Naive thymus-derived CD8-positive, alpha-beta T cell (primary cell): ENCODE data around the gene HOXD4. TPM values are rescaled to one million over a fixed set of nuclear protein-coding genes. Genes with fewer than 3 reads are reported as not detected.
A peak's percentile ranks its signal among the peaks of the same experiment; 100 is the strongest.

ENCODE experiments used
- ATAC-seq, 2 donors: fragments of 150-1000 bp; cut with Tn5 transposase in 1 of 2; sonication (Bioruptor Pico), chemical (Tn5 transposase) in 1 of 2; 1 replicate in 1 of 2; 2 replicates in 1 of 2; pipeline ENCODE4 v1.10.0; 2021; ENCODE audit warnings: mild to moderate bottlenecking in 2 of 2, moderate library complexity in 2 of 2
- POLR2A ChIA-PET: fragments of 350-600 bp; sonication (Branson Sonifier 250); formaldehyde crosslinking; loops from one replicate; lab custom pipeline; 2021; ENCODE audit warnings: antibody characterized with exemption; lab: Charles Lee
- DNase-seq, 10 donors: peaks; one replicate each; pipeline versions ENCODE4 v3.0.0 to v3.0.0-alpha.2; 2020 to 2022
- H3K27ac Mint-ChIP-seq, 10 donors: one replicate each; pipeline ENCODE4 v1.8.0; 2020 to 2022; ENCODE audit warnings: mild to moderate bottlenecking in 10 of 10, mixed read lengths in 10 of 10, moderate library complexity in 4 of 10, inconsistent platforms in 1 of 10
- H3K27me3 Mint-ChIP-seq, 5 donors: one replicate each; pipeline ENCODE4 v1.8.0; 2021 to 2022; ENCODE audit warnings: mixed read lengths in 5 of 5
- H3K36me3 Mint-ChIP-seq, 3 donors: one replicate each; pipeline ENCODE4 v1.8.0; 2020 to 2022; ENCODE audit warnings: mixed read lengths in 3 of 3, mild to moderate bottlenecking in 2 of 3, inconsistent platforms in 1 of 3
- H3K4me1 Mint-ChIP-seq, 4 donors: one replicate each; pipeline ENCODE4 v1.8.0; 2021 to 2022; ENCODE audit warnings: mixed read lengths in 4 of 4
- H3K4me3 Mint-ChIP-seq, 10 donors: one replicate each; pipeline ENCODE4 v1.8.0; 2020 to 2022; ENCODE audit warnings: mild to moderate bottlenecking in 10 of 10, mixed read lengths in 10 of 10, moderate library complexity in 6 of 10, inconsistent platforms in 1 of 10
- H3K9me3 Mint-ChIP-seq, 9 donors: one replicate each; pipeline ENCODE4 v1.8.0; 2020 to 2022; ENCODE audit warnings: mixed read lengths in 9 of 9, mild to moderate bottlenecking in 3 of 9, inconsistent platforms in 1 of 9, moderate library complexity in 1 of 9
- polyA plus RNA-seq, 3 donors: library from polyadenylated mRNA; unstranded; fragments of 300-500 nt; fragmentation: Illumina TruSeq; gene quantifications; one replicate each; pipeline ENCODE4 v1.2.3, GENCODE V29; 2021
- total RNA-seq, 8 experiments: library from RNA in 2 of 8; stranded (reverse) in 2 of 8; gene quantifications; one replicate each; pipeline ENCODE4 v1.2.3 and lab custom pipeline; 2021 to 2026

HOXD4 gene
- total and polyA plus RNA-seq, 5 experiments from 2014 or later, result not detected

DNA sequence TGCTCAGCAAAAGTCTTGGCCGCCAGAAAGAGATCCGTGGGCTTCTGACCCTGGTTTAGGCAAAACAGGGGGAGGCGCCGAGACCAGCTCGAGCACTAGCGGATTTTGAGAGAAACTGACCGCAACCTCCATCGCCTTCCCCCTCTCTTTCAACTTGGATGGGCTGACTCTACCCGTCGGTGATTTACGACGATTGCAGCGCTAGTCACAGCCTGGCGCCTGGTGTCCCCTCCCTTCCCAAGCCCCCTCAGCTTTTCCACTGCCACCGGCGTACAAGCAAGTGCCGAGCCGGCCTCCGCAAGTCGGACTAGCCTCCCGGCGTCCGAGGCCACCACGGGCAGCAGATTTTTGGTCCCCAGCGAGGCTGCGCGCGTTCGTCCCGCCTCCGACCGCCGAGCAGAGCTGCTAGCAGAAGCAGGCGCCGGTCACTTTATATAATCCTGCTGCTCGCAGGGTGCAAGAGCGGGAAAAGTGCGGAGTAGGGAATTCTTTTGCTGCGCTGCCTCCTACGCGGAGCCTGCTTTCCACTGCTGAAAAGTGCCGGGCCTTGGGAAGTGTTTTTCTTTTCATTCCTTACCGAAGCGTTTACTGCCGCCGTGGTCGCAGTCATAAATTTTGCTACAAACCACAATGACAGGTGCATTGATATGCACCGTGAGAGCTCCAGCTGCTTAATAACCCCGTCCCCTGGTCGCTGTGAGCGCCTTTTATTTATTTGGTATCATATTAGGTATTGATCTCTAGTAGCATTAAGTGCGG, 13.4 kb downstream of the HOXD4 start:
- H3K27me3 Mint-ChIP-seq, result peaks cover 59 to 98% (median 74%) of the 10 kb centered on the region in 5 donors
- H3K4me1 Mint-ChIP-seq, result peaks cover 5 to 22% (median 11%) of the 10 kb centered on the region in 4 donors
- peak overlapping the region in 1 of 10 donors; percentile 72 for H3K27ac Mint-ChIP-seq
- peaks cover 0 to 11% (median 5%) of the 10 kb centered on the region in 9 donors for H3K9me3 Mint-ChIP-seq
- ATAC-seq, result no peak
- DNase-seq, result no peak
- peak overlapping the region in 6 of 10 donors; percentile 18 to 56 (median 28) for H3K4me3 Mint-ChIP-seq
- POLR2A ChIA-PET, result no interaction called here
- H3K36me3 Mint-ChIP-seq, result peaks cover 2 to 26% (median 5%) of the 10 kb centered on the region in 3 donors

DNA sequence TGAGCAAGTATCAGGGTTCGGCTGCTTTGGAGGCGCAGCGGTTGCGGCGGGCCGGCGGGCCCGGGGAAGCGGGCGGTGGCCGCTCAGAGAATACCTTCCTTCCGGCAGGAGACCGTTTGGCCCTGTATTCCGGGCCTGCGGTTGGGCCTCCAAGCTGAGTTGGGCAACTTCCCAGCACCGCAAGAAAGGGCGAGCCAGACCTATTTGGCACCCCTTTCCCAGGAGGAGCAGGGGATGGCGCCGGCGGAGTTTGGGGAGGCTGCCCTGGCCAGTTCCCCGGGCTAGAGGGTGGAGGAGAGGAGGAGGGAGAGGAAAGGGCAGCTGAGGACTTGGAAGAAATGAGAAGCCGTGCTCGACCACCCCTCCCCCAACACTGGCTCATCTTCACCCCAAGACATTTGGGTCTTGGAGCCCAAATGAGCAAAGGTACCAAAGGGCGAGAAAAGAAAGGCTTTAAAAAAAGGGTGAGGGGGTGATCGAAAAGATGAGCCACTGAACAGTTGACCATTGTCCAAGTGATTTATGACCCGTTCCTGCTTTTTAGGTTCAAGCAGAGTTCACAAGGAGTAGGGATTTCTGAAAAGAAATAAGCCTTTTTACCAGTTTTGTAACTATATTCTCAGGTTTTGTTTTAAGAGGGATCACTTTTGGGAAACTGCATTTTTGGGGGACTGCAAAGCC, 14.2 kb downstream of the HOXD4 start:
- ATAC-seq (no peak), DNase-seq (no peak)
- peak overlapping the region in 1 of 10 donors; percentile 34 for H3K27ac Mint-ChIP-seq
- peaks cover 61 to 100% (median 76%) of the 10 kb centered on the region in 5 donors for H3K27me3 Mint-ChIP-seq
- peak overlapping the region in 4 of 10 donors; percentile 11 to 28 (median 19) for H3K4me3 Mint-ChIP-seq
- H3K36me3 Mint-ChIP-seq, result peaks cover 2 to 26% (median 5%) of the 10 kb centered on the region in 3 donors
- POLR2A ChIA-PET, result no interaction called here
- peaks cover 0 to 11% (median 5%) of the 10 kb centered on the region in 9 donors for H3K9me3 Mint-ChIP-seq
- peaks cover 5 to 22% (median 9%) of the 10 kb centered on the region in 4 donors for H3K4me1 Mint-ChIP-seq

DNA sequence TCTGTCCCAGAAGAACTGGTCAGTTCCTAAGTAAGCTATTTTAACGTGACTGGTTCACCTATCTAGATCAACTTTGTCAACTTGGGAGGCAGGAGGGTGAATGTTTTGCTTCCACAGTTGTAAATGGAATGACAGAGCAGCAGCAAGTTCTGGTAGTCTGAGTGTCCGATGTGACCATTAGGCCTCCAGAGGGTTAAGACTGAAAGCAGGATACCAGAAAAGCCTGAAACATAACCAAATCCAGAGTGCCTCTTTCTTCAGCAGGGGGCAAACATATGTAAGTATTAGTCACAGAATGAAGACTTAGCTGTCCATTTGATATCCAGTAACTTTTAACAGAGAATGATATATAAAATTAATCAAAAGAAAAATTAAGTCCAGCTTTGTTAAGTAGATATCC, 14.9 kb downstream of the HOXD4 start:
- H3K36me3 Mint-ChIP-seq, result peaks cover 2 to 26% (median 3%) of the 10 kb centered on the region in 3 donors
- peaks cover 4 to 17% (median 5%) of the 10 kb centered on the region in 4 donors for H3K4me1 Mint-ChIP-seq
- POLR2A ChIA-PET, result no interaction called here
- H3K27me3 Mint-ChIP-seq, result peaks cover 56 to 100% (median 73%) of the 10 kb centered on the region in 5 donors
- no peak overlapping the region for H3K27ac Mint-ChIP-seq
- no peak overlapping the region for H3K4me3 Mint-ChIP-seq
- ATAC-seq (no peak), DNase-seq (no peak)
- H3K9me3 Mint-ChIP-seq, result peaks cover 0 to 11% (median 5%) of the 10 kb centered on the region in 9 donors

DNA sequence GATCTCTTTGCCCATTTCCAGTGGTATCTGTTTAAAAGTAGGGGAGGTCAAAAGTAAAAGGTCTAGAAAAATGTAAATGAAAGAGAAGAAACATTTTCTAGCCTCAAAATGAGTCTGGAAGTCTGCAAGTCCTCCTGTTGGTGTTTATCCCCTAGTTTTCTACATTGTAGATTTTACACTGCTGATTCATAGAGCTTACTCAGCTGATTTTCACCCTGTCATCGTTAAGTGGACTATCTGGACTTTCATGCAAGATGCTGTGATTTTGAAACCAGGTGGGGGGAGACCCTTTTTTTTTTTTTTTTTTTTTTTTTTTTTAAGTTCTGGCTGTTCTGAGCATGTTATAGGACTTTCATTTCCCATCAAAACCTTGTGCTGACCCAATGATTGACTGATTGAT, 16.0 kb downstream of the HOXD4 start:
- H3K4me1 Mint-ChIP-seq, result peaks cover 6 to 23% (median 8%) of the 10 kb centered on the region in 4 donors
- peaks cover 0 to 11% (median 5%) of the 10 kb centered on the region in 9 donors for H3K9me3 Mint-ChIP-seq
- H3K27ac Mint-ChIP-seq, result no peak overlapping the region
- ATAC-seq (no peak), DNase-seq (no peak)
- H3K4me3 Mint-ChIP-seq, result no peak overlapping the region
- peaks cover 2 to 22% (median 3%) of the 10 kb centered on the region in 3 donors for H3K36me3 Mint-ChIP-seq
- POLR2A ChIA-PET, result no interaction called here
- peaks cover 50 to 100% (median 70%) of the 10 kb centered on the region in 5 donors for H3K27me3 Mint-ChIP-seq

DNA sequence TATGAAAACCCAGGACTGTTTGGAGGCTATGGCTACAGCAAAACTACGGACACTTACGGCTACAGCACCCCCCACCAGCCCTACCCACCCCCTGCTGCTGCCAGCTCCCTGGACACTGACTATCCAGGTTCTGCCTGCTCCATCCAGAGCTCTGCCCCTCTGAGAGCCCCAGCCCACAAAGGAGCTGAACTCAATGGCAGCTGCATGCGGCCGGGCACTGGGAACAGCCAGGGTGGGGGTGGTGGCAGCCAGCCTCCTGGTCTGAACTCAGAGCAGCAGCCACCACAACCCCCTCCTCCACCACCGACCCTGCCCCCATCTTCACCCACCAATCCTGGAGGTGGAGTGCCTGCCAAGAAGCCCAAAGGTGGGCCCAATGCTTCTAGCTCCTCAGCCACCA, 17.8 kb downstream of the HOXD4 start:
- POLR2A ChIA-PET, result no interaction called here
- ATAC-seq (no peak), DNase-seq (no peak)
- Mint-ChIP-seq H3K27ac (no peak overlapping the region), H3K36me3 (peaks cover 1 to 22% (median 2%) of the 10 kb centered on the region in 3 donors), H3K4me3 (no peak overlapping the region), H3K9me3 (peaks cover 0 to 7% (median 3%) of the 10 kb centered on the region in 9 donors), H3K4me1 (peaks cover 5 to 16% (median 7%) of the 10 kb centered on the region in 4 donors), H3K27me3 (peaks cover 51 to 100% (median 65%) of the 10 kb centered on the region in 5 donors)

DNA sequence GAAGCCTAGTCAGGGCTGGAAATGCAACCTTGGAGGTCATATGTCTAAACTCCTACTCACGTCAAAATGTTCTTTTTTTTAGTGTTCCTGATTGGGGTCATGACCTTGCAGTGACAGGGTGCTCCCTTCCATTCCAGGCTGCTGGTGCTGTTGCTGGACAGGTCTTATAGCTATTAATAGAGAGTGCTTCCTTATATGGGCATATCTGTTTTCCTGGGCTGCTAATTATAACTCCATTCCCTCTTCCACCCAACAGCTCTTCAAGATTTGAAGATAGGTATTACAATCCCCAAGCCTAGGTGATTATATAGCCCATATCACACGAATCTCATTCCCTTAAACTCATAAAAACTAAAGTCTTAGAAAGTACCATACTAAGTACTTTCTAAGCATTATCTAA, 18.4 kb downstream of the HOXD4 start:
- ATAC-seq (no peak), DNase-seq (no peak)
- no peak overlapping the region for H3K27ac Mint-ChIP-seq
- H3K27me3 Mint-ChIP-seq, result peaks cover 53 to 100% (median 66%) of the 10 kb centered on the region in 5 donors
- H3K9me3 Mint-ChIP-seq, result peaks cover 0 to 7% (median 2%) of the 10 kb centered on the region in 9 donors
- no peak overlapping the region for H3K4me3 Mint-ChIP-seq
- peaks cover 3 to 13% (median 6%) of the 10 kb centered on the region in 4 donors for H3K4me1 Mint-ChIP-seq
- POLR2A ChIA-PET, result no interaction called here
- H3K36me3 Mint-ChIP-seq, result peaks cover 0 to 18% (median 2%) of the 10 kb centered on the region in 3 donors

DNA sequence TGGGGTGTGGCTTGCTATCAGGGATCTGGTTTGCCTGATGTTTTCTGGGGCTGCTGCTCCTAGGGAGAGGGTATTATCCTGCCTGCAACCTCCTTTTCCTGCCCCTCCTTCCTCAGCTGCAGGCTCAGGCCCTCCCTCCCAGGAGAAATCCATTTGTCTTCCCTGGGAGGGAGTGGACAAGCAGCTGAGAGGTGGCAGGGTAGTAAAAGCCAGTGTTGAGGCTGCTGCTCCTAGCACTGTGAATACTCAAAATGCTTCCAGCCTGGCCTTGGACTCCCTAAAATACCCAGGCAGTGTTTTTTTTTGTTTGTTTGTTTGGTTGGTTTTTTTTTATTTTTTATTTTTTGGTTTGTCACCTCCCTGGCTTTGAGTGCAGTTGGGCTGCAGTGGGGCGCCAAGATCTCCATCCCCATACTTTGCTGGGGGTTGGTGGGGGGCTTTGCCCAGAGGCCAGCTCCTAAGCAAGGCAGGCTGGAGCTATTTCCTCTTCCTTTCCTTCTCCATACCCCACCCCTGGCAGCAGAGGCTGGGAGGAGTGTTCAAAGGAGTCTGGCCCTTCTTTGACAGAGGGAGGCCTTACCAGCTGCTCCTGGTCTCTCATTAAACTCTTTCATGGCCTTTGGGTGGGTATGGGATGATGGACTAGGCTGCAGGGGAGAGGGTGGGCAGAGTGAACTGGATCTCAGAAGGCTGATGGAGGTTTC, 19.4 kb downstream of the HOXD4 start:
- Mint-ChIP-seq H3K4me1 (peaks cover 6 to 18% (median 7%) of the 10 kb centered on the region in 4 donors), H3K9me3 (peaks cover 0 to 7% (median 4%) of the 10 kb centered on the region in 9 donors), H3K27me3 (peaks cover 51 to 100% (median 70%) of the 10 kb centered on the region in 5 donors), H3K27ac (peak overlapping the region in 1 of 10 donors; percentile 29), H3K36me3 (peaks cover 0 to 18% (median 2%) of the 10 kb centered on the region in 3 donors), H3K4me3 (no peak overlapping the region)
- ATAC-seq, result no peak
- POLR2A ChIA-PET, result no interaction called here
- no peak for DNase-seq

DNA sequence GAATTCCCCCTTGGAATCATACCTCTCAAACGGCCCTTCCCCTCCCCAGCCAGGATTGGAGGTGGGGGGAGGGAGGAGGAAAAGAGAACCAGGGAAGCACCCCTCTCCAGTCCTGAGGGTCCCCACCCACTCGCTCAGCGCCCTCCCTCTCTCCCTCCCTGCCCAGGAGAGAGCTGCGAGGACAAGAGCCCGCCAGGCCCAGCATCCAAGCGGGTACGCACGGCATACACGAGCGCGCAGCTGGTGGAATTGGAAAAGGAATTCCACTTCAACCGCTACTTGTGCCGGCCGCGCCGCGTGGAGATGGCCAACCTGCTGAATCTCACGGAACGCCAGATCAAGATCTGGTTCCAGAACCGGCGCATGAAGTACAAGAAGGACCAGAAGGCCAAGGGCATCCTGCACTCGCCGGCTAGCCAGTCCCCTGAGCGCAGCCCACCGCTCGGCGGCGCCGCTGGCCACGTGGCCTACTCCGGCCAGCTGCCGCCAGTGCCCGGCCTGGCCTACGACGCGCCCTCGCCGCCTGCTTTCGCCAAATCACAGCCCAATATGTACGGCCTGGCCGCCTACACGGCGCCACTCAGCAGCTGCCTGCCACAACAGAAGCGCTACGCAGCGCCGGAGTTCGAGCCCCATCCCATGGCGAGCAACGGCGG, 20.1 kb downstream of the HOXD4 start:
- H3K9me3 Mint-ChIP-seq, result peaks cover 0 to 7% (median 4%) of the 10 kb centered on the region in 9 donors
- H3K4me1 Mint-ChIP-seq, result peaks cover 6 to 18% (median 7%) of the 10 kb centered on the region in 4 donors
- no peak overlapping the region for H3K27ac Mint-ChIP-seq
- H3K4me3 Mint-ChIP-seq, result peak overlapping the region in 1 of 10 donors; percentile 53
- H3K27me3 Mint-ChIP-seq, result peaks cover 50 to 100% (median 71%) of the 10 kb centered on the region in 5 donors
- DNase-seq (no peak), ATAC-seq (no peak)
- peaks cover 0 to 18% (median 2%) of the 10 kb centered on the region in 3 donors for H3K36me3 Mint-ChIP-seq
- POLR2A ChIA-PET, result no interaction called here

DNA sequence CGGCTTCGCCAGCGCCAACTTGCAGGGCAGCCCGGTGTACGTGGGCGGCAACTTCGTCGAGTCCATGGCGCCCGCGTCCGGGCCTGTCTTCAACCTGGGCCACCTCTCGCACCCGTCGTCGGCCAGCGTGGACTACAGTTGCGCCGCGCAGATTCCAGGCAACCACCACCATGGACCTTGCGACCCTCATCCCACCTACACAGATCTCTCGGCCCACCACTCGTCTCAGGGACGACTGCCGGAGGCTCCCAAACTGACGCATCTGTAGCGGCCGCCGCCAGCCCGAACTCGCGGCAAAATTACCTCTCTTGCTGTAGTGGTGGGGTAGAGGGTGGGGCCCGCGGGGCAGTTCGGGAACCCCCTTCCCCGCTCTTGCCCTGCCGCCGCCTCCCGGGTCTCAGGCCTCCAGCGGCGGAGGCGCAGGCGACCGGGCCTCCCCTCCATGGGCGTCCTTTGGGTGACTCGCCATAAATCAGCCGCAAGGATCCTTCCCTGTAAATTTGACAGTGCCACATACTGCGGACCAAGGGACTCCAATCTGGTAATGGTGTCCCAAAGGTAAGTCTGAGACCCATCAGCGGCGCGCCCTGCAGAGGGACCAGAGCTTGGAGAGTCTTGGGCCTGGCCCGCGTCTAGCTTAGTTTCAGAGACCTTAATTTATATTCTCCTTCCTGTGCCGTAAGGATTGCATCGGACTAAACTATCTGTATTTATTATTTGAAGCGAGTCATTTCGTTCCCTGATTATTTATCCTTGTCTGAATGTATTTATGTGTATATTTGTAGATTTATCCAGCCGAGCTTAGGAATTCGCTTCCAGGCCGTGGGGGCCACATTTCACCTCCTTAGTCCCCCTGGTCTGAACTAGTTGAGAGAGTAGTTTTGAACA, 20.9 kb downstream of the HOXD4 start:
- peak overlapping the region in 6 of 10 donors; percentile 6 to 53 (median 20) for H3K4me3 Mint-ChIP-seq
- no peak for DNase-seq
- POLR2A ChIA-PET, result no interaction called here
- H3K27ac Mint-ChIP-seq, result peak overlapping the region in 1 of 10 donors; percentile 65
- H3K4me1 Mint-ChIP-seq, result peaks cover 6 to 18% (median 8%) of the 10 kb centered on the region in 4 donors
- peaks cover 0 to 7% (median 4%) of the 10 kb centered on the region in 9 donors for H3K9me3 Mint-ChIP-seq
- peaks cover 49 to 100% (median 70%) of the 10 kb centered on the region in 5 donors for H3K27me3 Mint-ChIP-seq
- H3K36me3 Mint-ChIP-seq, result peaks cover 0 to 15% (median 2%) of the 10 kb centered on the region in 3 donors
- no peak for ATAC-seq

DNA sequence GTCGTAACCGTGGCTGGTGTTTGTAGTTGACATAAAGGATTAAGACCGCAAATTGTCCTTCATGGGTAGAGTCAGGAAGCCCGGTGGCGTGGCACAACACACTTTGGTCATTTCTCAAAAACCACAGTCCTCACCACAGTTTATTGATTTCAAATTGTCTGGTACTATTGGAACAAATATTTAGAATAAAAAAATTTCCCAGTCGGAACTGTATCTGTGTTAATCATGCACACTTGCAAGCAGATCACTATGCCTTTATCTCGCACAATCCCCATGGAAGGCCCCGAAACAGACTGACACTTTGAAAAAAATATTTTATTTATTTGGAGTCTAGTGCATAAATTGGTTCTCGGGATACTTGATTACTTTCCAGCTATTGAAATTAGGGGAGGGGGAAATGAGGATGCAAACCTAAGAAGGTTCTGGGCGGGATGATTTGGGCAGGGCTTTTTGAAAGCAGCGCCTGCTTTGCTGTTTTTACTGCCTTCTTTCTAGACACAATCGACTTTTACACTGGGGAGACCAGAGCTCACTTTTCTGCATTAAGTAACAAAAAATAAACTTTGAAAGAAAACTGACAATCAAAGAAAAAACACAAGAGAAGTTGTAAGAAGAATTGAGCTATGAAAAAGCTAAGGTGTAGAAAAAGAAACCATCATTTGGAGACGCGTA, 21.7 kb downstream of the HOXD4 start:
- no peak for ATAC-seq

More for the DNA sequence above, 21.7 kb downstream of the HOXD4 start:
- peaks cover 6 to 18% (median 10%) of the 10 kb centered on the region in 4 donors for H3K4me1 Mint-ChIP-seq
- POLR2A ChIA-PET, result interaction anchor here (0.6 kb wide), 1 partner anchor 24 kb away, joined by 4 read pairs; no protein-coding TSS in a partner anchor
- peaks cover 0 to 7% (median 0%) of the 10 kb centered on the region in 9 donors for H3K9me3 Mint-ChIP-seq
- no peak for DNase-seq
- H3K27ac Mint-ChIP-seq, result peak overlapping the region in 1 of 10 donors; percentile 65
- H3K36me3 Mint-ChIP-seq, result peaks cover 0 to 11% (median 2%) of the 10 kb centered on the region in 3 donors
- peak overlapping the region in 2 of 10 donors; percentile 27 to 53 for H3K4me3 Mint-ChIP-seq
- H3K27me3 Mint-ChIP-seq, result peaks cover 44 to 100% (median 69%) of the 10 kb centered on the region in 5 donors
